Measurements from ENCODE around the gene CYP21A2.
"Not testable (repeated sequence)": the region's sequence is repeated elsewhere in the genome, so short reads cannot be mapped to it uniquely, and the experiment has no call there.

The CYP21A2 gene

GRCh38 chr6:32037598-32038524 lies at the start of gene CYP21A2:
Gene CYP21A2 (plus strand): TSS chr6:32038415. CDS start chr6:32038423, 8 bp downstream.
- not testable (repeated sequence) for DNase-seq (ENCODE audit: low spot score)

DNA sequence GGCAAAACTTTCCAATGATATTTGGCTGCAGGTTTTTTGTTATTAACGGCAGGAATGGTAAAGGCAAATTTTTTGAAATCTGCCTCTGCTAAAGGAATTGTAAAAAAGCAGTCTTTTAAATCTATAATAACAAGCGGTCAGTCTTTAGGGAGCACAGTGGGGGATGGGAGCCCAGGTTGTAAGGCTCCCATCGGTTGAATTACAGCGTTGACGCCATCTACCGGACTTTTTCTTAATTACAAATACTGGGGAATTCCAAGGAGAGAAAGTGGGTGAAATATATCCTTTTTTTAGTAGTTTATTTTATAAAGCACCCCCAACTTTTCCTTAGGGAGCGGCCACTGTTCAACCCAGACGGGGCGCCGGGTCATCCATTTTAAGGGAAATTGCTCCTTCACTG lies 48.9 kb upstream of the CYP21A2 start:
- DNase-seq (ENCODE audit: low spot score) = not testable (repeated sequence)

GRCh38 chr6:31994421-31994820 lies 43.8 kb upstream of the CYP21A2 start:
- not testable (repeated sequence) for DNase-seq (ENCODE audit: low spot score)

DNA sequence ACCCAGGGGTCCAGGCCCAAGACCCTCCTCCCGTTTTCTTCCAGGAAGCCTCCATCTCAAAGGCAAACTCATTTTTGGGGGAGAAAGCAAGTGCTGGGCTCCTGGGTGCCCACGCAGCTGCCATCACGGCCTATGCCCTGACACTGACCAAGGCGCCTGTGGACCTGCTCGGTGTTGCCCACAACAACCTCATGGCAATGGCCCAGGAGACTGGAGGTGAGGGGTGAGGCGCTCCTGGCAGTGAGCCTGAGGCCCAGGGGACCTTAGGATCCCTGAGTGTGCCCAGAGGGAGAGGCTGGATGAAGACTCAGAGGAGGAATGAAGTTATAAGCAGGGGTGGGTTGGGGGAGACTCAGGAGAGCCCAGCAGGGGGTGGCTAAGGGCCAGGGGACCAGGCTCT lies 41.8 kb upstream of the CYP21A2 start:
- not testable (repeated sequence) for DNase-seq (ENCODE audit: low spot score)

DNA sequence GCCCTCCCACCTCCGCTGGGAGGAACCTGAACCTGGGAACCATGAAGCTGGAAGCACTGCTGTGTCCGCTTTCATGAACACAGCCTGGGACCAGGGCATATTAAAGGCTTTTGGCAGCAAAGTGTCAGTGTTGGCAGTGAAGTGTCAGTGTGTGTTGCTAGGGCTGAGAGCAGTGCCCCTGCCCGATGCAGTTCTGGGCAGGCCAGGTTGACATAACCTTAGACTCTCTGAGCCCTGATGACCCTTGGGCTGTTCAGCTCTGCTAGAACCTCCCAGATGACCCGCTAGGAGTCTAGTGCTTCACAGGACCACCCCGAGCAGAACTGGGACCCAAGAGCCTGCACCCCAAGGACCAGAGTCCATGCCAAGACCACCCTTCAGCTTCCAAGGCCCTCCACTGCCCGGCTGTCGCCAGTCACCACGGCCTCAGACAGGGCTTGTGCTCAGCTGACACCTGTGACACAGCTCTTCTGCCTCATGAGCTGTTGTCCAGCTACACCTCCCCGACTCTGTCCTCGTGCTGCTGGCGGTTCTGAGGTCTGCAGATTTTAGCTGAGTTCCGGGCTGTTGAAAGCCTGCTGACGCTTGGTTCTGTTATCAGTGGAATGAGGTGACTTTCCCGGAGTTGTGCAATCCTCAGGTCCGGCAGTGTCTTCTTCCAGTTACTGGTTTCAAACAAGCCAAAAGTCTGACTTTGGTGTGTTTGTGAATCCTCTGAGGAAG lies 35.5 kb upstream of the CYP21A2 start:
- not testable (repeated sequence) for DNase-seq (ENCODE audit: low spot score)

GRCh38 chr6:32003301-32003700 lies 34.9 kb upstream of the CYP21A2 start:
- not testable (repeated sequence) for DNase-seq (ENCODE audit: low spot score)

DNA sequence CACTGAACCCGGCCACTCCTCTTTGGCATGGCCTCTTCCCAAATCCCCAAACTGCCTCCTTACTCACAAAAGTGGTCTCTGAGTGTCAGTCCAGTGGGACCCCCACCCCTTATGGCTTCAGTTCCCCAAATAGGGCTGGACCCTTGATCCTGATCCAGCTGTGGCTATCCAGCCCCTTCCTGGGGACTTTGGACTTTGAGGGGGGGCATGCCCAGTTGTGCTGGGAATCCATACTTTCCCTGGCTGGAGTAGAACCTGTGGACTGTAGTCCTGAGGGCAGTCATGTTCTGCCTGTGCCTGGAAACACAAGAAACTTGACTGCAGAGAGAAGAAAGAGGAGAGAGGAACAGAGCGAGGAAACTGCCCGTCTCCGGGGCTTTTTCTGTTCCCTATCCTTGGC lies 33.8 kb upstream of the CYP21A2 start:
- DNase-seq (ENCODE audit: low spot score) = not testable (repeated sequence)

GRCh38 chr6:32004864-32005537 lies 33.2 kb upstream of the CYP21A2 start:
- DNase-seq (ENCODE audit: low spot score) = not testable (repeated sequence)

DNA sequence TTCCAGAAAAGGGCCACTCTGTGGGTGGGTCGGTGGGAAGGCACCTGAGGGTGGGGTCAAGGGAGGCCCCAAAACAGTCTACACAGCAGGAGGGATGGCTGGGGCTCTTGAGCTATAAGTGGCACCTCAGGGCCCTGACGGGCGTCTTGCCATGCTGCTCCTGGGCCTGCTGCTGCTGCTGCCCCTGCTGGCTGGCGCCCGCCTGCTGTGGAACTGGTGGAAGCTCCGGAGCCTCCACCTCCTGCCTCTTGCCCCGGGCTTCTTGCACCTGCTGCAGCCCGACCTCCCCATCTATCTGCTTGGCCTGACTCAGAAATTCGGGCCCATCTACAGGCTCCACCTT lies 32.7 kb upstream of the CYP21A2 start:
- DNase-seq (ENCODE audit: low spot score) = not testable (repeated sequence)

- not testable (repeated sequence) for DNase-seq (ENCODE audit: low spot score)
Measured at GRCh38 chr6:32005991-32006529, 32.2 kb upstream of the CYP21A2 start.

DNA sequence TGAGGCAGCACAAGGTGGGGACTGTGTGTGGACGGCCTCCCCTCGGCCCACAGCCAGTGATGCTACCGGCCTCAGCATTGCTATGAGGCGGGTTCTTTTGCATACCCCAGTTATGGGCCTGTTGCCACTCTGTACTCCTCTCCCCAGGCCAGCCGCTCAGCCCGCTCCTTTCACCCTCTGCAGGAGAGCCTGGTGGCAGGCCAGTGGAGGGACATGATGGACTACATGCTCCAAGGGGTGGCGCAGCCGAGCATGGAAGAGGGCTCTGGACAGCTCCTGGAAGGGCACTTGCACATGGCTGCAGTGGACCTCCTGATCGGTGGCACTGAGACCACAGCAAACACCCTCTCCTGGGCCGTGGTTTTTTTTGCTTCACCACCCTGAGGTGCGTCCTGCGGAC lies 31.1 kb upstream of the CYP21A2 start:
- DNase-seq (ENCODE audit: low spot score) = not testable (repeated sequence)

- DNase-seq (ENCODE audit: low spot score) = not testable (repeated sequence)
Measured at GRCh38 chr6:32008037-32008436, 30.2 kb upstream of the CYP21A2 start.

- DNase-seq (ENCODE audit: low spot score) = not testable (repeated sequence)
Measured at GRCh38 chr6:32008616-32009015, 29.6 kb upstream of the CYP21A2 start.

DNA sequence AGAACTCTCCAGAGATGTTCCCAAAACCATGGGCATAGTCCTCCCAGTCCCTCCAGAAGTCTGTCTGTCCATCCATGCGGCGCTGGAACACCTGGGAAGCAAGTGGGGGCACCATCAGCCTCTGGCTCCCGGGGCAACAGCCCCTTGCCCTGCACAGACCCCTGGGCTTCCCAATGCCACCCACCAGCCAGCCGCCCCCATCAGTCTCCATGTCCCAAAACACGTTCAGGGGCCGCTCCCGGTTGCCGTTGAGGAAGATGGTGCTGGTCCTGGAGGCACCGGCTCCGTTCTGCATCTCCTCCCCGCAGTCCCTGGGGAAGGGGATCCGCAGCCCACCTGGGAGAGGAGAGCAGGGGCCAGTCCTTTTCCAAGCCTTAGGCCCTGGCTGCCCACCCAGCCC lies 28.7 kb upstream of the CYP21A2 start:
- not testable (repeated sequence) for DNase-seq (ENCODE audit: low spot score)

GRCh38 chr6:32010856-32011530 lies 27.2 kb upstream of the CYP21A2 start:
- DNase-seq (ENCODE audit: low spot score) = not testable (repeated sequence)

- DNase-seq (ENCODE audit: low spot score) = not testable (repeated sequence)
Measured at GRCh38 chr6:32012941-32013617, 25.1 kb upstream of the CYP21A2 start.

DNA sequence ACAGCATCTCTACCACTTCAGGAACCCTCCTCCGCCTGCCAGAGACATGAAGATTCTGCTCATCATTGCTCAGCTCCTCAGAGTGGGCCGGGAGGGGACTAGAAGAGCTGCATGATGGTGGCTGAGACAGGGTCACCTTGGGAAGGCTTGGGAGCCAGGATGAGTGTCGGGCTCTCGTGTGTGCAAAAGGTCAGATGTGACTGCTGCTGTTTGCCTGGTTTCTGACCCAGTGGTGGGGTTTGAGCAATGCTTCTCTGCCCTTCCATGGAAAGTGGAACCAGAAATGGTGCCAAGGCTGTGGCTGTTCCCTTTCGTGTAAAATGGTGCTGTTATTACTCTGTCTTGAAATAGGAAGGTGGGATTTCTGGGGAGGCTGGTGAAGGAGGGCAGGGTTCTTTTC lies 24.5 kb upstream of the CYP21A2 start:
- DNase-seq (ENCODE audit: low spot score) = not testable (repeated sequence)

- DNase-seq (ENCODE audit: low spot score) = not testable (repeated sequence)
Measured at GRCh38 chr6:32014547-32014946, 23.7 kb upstream of the CYP21A2 start, which contains the start of gene C4B. Gene C4B (plus strand): TSS chr6:32014795. CDS start chr6:32014846, 51 bp downstream.

GRCh38 chr6:32022100-32022499 lies 16.1 kb upstream of the CYP21A2 start:
- not testable (repeated sequence) for DNase-seq (ENCODE audit: low spot score)

DNA sequence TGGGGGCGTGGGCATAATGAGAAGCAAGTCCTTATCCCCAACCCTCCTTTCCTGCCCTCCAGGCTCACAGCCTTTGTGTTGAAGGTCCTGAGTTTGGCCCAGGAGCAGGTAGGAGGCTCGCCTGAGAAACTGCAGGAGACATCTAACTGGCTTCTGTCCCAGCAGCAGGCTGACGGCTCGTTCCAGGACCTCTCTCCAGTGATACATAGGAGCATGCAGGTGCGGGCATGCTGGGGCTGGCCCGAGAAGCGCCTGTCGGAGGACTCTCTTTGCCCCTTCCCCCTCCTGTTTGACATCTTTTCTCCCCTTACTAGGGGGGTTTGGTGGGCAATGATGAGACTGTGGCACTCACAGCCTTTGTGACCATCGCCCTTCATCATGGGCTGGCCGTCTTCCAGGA lies 9.6 kb upstream of the CYP21A2 start:
- DNase-seq (ENCODE audit: low spot score) = not testable (repeated sequence)

GRCh38 chr6:32029553-32029952 lies 8.7 kb upstream of the CYP21A2 start:
- not testable (repeated sequence) for DNase-seq (ENCODE audit: low spot score)
